Measurements from ENCODE around the gene PTPRU.
A peak's percentile ranks its signal among the peaks of the same experiment; 100 is the strongest.

PTPRU gene

DNA sequence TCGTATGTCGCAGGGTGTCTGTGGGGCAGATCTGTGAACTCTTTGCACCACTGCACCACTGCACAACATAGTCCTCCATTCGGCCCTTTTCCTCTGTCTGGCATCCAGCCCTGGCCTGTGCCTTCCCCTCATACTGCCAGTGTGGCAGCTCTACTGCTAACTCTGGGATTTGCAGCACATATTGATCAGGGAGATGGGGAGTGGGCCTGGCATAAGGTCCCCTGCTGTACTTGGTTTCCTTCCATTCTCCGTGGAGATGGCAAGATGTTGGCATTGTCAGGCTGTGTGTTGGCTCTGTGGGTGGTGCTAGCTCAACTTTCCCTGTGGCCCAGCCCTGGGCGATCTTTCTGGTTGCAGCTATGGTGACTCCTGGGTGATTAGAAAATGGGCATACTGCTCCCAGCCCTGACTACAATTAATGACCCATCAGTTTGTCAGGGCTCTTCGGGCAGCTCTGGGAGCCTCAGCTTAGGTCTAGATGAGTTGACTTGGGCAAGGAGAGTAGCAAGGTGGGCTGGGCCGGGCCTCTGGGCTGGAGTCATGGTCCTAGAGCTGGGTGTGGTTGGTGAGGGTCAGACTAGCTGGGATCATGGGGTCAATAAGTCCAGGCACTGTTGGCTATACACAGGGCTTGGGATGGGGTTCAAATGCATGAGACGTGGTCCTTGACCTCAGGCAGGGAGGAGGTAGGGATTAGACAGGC is 11.4 kb downstream of the PTPRU start:
- DNase-seq: no peak

DNA sequence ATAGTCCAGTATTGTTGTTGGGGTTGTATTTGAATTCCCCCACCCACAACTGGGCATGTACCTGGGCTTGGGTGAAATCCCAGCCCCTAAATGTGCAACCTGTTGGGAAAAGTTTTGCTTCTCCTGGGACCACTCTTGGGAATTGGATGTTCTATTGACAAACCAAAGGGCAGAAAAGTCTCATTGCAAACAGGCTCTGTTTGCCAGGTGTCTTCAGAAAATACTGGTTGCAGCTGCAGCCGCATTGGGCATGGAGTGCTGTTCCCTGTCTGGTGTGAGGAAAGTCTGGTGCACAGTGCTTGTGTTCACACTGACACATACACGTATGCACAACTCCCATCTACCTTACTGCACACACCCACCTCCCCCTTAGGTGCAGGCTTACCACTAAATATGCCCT is 12.1 kb downstream of the PTPRU start:
- DNase-seq: no peak

- no peak for DNase-seq
Measured at GRCh38 chr1:29249170-29249691, 12.9 kb downstream of the PTPRU start.

- DNase-seq: no peak
Measured at GRCh38 chr1:29249951-29250581, 13.7 kb downstream of the PTPRU start.

DNA sequence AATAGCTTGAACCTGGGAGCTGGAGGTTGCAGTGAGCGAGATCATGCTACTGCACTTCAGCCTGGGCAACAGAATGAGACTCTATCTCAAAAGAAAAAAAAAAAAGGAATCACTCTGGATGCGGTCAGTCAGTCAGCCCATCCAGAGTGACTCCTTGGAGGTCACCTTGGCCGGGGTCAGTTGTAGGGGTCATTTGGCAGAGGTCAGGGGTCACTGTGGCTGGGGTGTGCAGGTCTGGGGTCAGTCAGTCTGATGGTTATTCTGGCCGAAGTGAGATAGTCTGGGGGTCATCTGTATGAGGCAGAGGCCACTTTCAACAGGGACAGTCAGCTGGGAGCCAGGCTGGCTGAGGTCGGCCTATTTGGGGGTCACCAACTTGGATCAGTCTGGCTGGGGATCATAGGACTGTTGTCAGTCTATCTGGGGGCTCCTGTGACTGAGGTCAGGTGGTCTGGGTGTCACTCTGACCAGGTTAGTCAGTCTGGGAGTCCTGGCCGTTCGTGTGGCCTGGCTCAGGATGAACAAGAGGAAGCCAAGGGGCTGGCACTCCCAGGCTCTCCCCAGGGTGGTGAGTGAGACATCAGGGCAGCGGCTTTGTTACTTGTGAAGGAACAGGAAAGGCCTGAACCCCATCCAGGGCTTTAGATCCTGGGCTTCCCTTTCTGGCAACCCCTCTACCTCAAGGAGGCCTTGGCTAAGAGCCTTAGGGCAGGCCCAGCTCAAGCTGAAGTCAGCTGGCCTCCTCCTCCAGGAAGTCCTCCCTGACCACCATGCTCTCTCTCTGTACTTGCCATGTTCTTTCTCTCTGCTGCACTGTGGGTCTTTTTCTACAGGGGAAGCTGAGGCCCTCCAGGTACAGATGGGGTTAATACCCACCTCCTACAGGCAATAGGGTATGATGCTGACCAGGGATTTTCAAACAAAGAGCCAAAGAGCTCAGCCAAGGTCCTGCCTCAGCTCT is 15.1 kb downstream of the PTPRU start:
- no peak for DNase-seq

DNA sequence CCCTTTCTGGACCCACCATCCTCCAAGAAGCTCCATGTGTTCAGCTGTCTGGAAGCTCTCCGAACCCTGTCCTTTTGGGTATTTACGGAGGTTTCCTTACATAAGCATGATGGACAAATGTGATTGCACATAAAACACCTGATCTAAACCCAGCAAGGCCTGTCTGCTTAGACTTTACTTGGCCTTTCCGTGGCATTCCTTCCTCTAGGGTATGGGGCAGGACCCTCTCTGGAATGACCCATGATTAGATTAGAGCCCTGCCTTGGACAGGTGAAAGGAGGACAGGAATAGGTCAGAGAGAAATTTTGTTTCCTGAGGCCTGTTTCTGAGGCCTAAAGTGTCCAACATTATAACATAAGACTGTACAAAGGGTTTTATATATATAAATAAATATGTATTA is 16.9 kb downstream of the PTPRU start:
- no peak for DNase-seq

DNA sequence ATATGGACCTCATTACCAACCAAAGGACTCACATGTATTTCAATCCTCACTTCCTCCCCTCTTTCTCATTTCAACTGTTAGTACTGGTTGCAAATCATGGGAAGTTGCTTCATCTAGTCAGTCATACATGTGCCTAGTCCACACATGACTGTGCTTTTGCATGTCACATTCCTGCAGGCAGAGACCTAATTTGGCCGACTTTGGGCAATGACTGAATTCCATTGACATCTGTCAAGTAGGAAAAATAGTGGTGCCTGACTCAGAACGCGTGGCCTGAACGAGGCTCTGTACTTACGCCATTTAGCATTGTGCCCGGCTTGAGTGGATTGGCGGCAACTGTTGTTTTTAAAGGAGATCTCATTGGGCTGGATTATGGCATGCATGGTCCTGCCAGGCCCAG is 18.0 kb downstream of the PTPRU start:
- DNase-seq: no peak

DNA sequence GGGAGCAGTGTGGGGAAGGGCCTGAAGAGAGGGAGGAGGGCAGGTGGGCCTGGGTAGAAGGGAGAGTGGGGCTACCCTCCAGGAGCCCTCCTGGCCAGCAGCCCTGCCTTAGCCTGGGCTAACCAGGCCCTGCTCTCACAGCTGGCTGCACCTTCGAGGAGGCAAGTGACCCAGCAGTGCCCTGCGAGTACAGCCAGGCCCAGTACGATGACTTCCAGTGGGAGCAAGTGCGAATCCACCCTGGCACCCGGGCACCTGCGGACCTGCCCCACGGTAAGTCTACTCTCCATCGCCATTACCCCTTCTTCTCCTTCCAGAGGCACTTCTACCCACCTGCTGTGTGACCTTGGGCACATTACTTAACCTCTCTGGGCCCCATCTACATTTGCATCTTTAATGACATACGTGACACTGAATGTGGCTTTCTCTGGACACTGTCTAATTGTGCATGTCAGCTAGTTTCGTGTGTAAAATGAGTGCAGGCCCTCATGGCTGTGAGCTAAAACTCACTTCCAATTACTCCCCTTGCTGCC is 18.9 kb downstream of the PTPRU start:
- DNase-seq: no peak

GRCh38 chr1:29256394-29256793 is 20.1 kb downstream of the PTPRU start:
- no peak for DNase-seq

GRCh38 chr1:29256979-29257804 is 20.9 kb downstream of the PTPRU start:
- DNase-seq: peak; percentile 30 to 61

DNA sequence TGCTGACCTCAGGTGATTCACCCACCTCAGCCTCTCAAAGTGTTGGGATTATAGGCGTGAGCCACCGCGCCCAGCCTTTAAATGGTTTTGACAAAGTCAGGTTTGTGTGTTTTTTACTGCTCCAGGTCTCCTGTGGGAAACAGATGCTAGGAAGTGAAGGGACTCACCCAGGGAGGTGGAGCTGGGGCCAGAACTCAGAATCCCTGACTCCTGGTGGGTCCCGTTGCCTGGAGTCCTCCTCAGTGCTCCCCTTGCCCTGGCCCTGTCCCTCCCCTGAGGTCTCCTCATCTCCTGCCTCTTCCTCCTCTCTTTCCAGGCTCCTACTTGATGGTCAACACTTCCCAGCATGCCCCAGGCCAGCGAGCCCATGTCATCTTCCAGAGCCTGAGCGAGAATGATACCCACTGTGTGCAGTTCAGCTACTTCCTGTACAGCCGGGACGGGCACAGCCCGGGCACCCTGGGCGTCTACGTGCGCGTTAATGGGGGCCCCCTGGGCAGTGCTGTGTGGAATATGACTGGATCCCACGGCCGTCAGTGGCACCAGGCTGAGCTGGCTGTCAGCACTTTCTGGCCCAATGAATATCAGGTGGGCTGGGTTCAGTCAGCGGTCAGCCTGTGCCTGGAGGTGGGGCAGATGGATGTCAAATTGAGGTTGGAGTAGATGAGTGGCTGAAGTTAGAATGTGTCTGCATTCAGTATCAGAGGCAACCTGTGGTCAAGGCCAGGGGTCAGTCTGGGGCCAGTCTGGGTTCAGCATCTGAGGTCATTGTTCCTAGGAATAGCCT is 22.1 kb downstream of the PTPRU start:
- DNase-seq: no peak

GRCh38 chr1:29258976-29259801 is 22.9 kb downstream of the PTPRU start:
- no peak for DNase-seq

DNA sequence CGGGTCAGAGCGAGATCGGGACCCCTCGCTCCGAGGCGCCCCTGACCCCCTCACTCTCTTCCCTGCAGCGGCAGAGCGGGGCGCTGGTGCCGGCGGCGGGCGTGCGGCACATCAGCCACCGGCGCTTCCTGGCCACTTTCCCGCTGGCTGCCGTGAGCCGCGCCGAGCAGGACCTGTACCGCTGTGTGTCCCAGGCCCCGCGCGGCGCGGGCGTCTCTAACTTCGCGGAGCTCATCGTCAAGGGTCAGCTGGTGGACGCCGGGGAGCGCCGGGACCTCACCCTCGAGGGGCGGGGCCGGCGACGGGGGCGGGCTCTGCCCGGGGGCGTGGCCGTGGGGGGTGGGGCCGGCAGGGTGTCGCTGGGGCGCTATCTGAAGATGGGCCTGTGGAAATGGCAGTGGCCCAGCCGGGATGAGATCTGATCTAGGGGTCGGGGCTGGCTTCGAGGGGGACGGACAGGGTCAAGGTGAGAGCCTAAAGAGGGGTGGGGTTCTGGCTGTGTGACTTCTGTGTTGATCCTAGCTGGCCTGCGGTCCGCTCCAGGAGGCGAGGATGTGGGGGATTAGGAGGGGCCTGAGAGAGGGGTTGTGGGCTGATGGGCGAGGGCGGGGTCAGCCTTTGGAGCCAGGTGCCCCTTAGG is 23.6 kb downstream of the PTPRU start:
- no peak for DNase-seq

DNA sequence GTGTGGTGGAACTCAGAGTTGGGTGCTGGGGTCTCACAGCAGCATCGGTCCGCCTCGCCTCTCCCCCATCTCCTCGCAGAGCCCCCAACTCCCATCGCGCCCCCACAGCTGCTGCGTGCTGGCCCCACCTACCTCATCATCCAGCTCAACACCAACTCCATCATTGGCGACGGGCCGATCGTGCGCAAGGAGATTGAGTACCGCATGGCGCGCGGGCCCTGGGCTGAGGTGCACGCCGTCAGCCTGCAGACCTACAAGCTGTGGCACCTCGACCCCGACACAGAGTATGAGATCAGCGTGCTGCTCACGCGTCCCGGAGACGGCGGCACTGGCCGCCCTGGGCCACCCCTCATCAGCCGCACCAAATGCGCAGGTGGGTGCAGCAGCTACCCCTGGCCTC is 24.2 kb downstream of the PTPRU start:
- DNase-seq: no peak

GRCh38 chr1:29264773-29265389 is 28.6 kb downstream of the PTPRU start:
- no peak for DNase-seq

DNA sequence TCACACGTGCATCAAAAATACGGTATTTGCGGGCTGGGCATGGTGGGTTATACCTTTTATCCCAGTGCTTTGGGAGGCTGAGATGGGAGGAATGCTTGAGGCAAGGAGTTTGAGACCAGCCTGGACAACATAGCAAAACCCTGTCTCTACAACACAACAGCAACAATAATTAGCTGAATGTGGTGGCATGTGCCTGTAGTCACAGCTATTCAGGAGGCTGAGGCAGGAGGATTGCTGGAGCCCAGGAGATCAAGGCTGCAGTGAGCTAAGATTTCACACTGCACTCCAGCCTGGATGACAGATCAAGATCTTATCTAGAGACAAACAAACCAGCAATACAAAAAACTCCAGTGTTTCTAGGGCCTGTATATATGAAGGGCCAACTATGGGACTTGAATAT is 30.6 kb downstream of the PTPRU start:
- no peak for DNase-seq

- no peak for DNase-seq
Measured at GRCh38 chr1:29267321-29268070, 31.2 kb downstream of the PTPRU start.

DNA sequence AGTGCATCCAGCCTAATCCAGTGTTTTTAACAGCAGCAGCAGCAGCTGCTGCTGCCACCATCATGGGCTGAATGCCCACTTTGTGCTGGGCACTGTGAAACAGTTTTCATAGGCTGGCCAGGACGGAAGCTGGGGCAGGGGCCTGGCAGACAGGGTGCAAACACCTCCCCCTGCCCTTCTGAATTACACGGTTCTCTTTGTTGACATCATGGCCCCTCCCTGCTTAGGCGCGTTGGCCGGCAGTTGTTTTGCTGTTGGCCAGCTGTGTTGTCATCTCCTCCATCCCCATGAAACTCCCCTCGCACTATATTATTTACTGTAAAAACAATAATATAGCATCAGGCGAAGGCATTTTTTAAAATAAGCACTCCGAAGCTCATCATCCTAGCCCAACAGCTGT is 33.1 kb downstream of the PTPRU start:
- no peak for DNase-seq
